Measurements from ENCODE around the gene OR6Y1.

GRCh38 chr1:158506369-158506987 is 47.7 kb downstream of the OR6Y1 start:
- TF ChIP-seq CTCF (IDR thresholded peaks at IDR 0.05) (peak in 4 of 6 experiments; percentile 27 to 48 (median 33)), POLR2A (IDR thresholded peaks at IDR 0.05) (no peak)

Data from Peyer's patch (tissue), 4 donors.